Thyroid gland (tissue), 4 donors: ENCODE measurements around the gene DENND2D. TPM values are rescaled to one million over a fixed set of nuclear protein-coding genes. Genes with fewer than 3 reads are reported as not detected.

Experiments
- DNase-seq, 2 donors: peaks; one replicate each; pipeline ENCODE4 v3.0.0-alpha.2; 2019
- H3K27ac ChIP-seq, 3 donors: fragments of 200-600 bp; sonication (generic); 1 replicate in 2 of 3; 2 replicates in 1 of 3; pipeline ENCODE4 v1.5.1; 2016 to 2019; ENCODE audit warnings: mild to moderate bottlenecking in 1 of 3, moderate library complexity in 1 of 3
- H3K27me3 ChIP-seq: fragments of 200-600 bp; sonication (generic); one replicate; pipeline ENCODE4 v1.5.1; 2019
- H3K36me3 ChIP-seq, 2 donors: fragments of 200-600 bp; sonication (generic); one replicate each; pipeline ENCODE4 v1.5.1; 2016 to 2019
- H3K4me1 ChIP-seq, 2 donors: fragments of 200-600 bp; sonication (generic); one replicate each; pipeline ENCODE4 v1.5.1; 2017 to 2019
- H3K4me3 ChIP-seq, 3 donors: fragments of 200-600 bp; sonication (generic); replicated peaks in 1 of 3; 1 replicate in 2 of 3; 2 replicates in 1 of 3; pipeline ENCODE4 v1.5.1; 2016; ENCODE audit warnings: mild to moderate bottlenecking in 1 of 3
- H3K9me3 ChIP-seq: fragments of 200-600 bp; sonication (generic); one replicate; pipeline ENCODE4 v1.5.1; 2017
- POLR2A ChIP-seq, 2 donors: fragments of 450-650 bp; IDR thresholded peaks; one replicate each; pipeline ENCODE4 v1.6.1; 2017; ENCODE audit warnings: antibody characterized with exemption in 2 of 2, mild to moderate bottlenecking in 2 of 2, moderate library complexity in 1 of 2
- WGBS, 2 donors: methylation state at CpG; one replicate each; pipeline ENCODE4 v1.1.5; 2017; 5-methylcytosine and 5-hydroxymethylcytosine counted together
- intact Hi-C: fragments of 100-400 bp; cut with DNase I; formaldehyde crosslinking; loops from one replicate; pipeline ENCODE4 v1.15.1; 2023
- total RNA-seq, 4 donors: library from RNA; depleted of rRNA; stranded (reverse); fragments of >200 nt; gene quantifications; one replicate each; pipeline ENCODE4 v1.2.3, GENCODE V29; 2016
- TF ChIP-seq, protein P1 (sequence below), 6 experiments: fragments of 200-600 bp in 3 of 6; fragments of 450-650 bp in 3 of 6; sonication (generic) in 3 of 6; IDR thresholded peaks; one replicate each; pipeline ENCODE4 v1.5.1; 2016 to 2019; ENCODE audit warnings: antibody characterized with exemption in 6 of 6, mild to moderate bottlenecking in 2 of 6, inconsistent platforms in 1 of 6, moderate library complexity in 1 of 6

Gene DENND2D
- total RNA-seq, 4 donors from 2014 or later = 45.1 to 53.3 (median 49.4) TPM

DNA sequence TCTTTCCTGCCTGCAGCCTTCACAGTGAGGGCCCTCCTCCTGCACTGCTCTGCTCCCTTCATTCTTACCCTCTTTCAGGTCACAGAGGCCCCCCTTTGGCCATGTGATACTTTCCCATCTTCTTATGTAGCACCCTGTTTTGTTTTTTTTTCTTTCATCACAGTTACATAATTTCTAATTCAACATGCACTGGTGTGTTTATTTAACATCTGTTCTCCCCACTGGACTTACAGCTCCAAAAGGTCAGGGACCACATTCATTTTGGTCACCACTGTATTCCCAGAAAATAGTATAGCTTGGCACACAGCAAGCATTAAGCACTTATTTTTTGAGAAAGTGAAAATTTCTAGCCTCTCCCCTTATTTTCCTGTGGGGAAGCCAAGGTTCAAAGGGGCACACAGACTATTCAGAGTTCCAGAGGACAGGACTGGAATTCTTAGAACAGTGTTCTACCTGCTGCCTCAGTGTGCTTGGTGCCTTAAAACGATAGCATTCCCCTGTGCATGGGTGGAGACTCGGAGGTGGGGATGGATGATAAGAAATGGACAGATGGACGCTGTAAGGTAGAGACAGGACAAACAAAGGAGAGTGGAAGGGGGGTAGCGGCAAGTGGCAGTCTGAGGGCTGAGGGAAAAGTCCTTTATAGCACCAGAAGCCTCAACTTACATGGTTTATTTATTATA is 5.3 kb downstream of the DENND2D start:
- intact Hi-C loops = no loop called here
- Histone ChIP-seq H3K36me3 (peaks cover 3 to 13% of the 10 kb centered on the region in 2 donors), H3K27ac (no peak overlapping the region), H3K4me1 (peaks cover 0 to 16% of the 10 kb centered on the region in 2 donors), H3K4me3 (no peak overlapping the region), H3K27me3 (no peaks in the 10 kb centered on the region), H3K9me3 (no peaks in the 10 kb centered on the region)
- DNase-seq = no peak
- no peak for TF ChIP-seq POLR2A (IDR thresholded peaks at IDR 0.05)
- TF ChIP-seq, protein P1, sequence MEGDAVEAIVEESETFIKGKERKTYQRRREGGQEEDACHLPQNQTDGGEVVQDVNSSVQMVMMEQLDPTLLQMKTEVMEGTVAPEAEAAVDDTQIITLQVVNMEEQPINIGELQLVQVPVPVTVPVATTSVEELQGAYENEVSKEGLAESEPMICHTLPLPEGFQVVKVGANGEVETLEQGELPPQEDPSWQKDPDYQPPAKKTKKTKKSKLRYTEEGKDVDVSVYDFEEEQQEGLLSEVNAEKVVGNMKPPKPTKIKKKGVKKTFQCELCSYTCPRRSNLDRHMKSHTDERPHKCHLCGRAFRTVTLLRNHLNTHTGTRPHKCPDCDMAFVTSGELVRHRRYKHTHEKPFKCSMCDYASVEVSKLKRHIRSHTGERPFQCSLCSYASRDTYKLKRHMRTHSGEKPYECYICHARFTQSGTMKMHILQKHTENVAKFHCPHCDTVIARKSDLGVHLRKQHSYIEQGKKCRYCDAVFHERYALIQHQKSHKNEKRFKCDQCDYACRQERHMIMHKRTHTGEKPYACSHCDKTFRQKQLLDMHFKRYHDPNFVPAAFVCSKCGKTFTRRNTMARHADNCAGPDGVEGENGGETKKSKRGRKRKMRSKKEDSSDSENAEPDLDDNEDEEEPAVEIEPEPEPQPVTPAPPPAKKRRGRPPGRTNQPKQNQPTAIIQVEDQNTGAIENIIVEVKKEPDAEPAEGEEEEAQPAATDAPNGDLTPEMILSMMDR (IDR thresholded peaks at IDR 0.05) = no peak
- 83 to 89% methylated on average over 4 of the region's 4 CpGs for WGBS, 2 donors

DNA sequence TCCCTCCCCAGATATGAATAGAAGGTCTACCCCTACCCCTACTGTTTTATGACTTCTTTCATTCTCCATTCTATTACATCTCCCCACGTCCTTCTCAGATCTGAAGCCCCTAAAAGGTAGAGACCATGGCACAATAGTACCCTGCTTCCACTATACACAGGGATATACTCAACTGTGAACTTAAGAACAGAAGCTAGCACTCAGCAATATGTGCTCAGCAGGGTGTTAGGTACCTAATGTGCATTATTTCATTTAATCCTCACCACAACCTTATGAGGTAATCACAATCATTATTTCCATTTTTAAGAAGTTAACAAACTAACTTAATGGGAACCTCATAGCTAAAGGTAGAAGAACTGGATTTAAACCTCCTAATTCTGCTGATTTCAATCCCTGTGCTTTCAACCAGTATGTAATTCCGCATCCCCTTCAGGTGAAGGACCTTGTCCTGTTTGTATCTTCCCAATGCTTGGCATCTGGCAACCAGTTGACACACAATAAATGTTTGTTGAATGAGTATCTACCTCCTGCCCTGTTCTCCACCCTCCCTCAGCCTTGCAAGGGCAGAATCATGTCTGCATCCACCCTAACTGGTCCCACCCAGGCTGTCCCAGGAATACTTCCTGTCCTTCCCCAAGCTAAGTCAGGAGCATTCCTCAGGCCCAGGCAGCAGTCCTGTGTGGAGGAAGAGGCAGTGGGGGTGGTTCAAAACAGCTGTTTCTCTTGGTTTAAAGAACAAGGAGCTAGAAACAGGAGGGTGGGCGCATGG is 6.5 kb downstream of the DENND2D start:
- no peak for DNase-seq
- H3K4me3 ChIP-seq = no peak overlapping the region
- no peak for TF ChIP-seq POLR2A (IDR thresholded peaks at IDR 0.05)
- TF ChIP-seq, protein P1 (IDR thresholded peaks at IDR 0.05) = no peak
- intact Hi-C loops = no loop called here
- H3K4me1 ChIP-seq = peaks cover 0 to 16% of the 10 kb centered on the region in 2 donors
- H3K9me3 ChIP-seq = no peaks in the 10 kb centered on the region
- H3K27me3 ChIP-seq = no peaks in the 10 kb centered on the region
- no peak overlapping the region for H3K27ac ChIP-seq
- WGBS, 2 donors = 96% methylated on average over 3 of the region's 3 CpGs
- H3K36me3 ChIP-seq = peaks cover 3 to 13% of the 10 kb centered on the region in 2 donors

DNA sequence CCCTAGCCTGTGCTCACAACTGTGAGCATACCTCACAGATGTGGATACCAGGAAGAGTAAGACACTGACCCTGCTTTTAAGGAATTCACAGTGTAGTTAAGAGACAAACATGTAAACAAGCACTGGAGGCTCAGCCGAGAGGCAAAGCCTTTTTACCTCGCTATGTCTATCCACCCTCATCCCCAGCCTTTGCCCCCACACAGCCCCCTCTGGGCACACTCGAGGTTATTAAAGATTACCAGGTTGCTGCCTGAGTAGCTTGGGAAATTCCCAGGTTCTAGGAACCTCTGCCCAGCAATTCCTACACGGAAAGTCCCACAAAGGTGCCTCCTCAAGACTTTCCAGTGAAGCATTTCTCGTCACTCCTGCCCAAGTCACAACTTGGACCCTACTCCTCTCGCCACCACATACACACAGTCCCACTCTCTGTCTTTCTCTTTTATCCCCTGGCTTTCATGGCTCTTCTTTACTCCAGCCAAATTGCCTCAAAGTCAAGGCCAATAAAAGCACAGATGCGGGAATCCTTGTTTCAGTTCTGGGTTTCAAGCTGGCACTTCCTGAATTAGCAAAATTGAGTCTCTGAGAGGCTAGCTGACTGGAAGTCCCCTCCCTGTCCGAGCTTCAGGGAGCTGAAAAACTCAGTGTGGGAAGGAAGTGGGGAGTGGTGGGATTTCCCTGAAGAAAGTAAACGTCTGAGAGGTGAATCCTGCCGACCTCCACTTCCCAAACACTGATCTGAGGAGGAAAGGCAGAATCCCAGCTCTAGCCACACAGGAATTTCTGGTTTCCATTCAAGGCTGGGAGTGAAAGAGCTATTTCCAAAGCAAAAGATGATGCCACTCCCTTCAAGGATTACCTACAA is 7.6 kb downstream of the DENND2D start:
- peaks cover 3 to 15% of the 10 kb centered on the region in 2 donors for H3K36me3 ChIP-seq
- H3K4me1 ChIP-seq = peaks cover 0 to 16% of the 10 kb centered on the region in 2 donors
- no peaks in the 10 kb centered on the region for H3K27me3 ChIP-seq
- intact Hi-C loops = no loop called here
- no peak overlapping the region for H3K4me3 ChIP-seq
- H3K9me3 ChIP-seq = no peaks in the 10 kb centered on the region
- no peak for TF ChIP-seq POLR2A (IDR thresholded peaks at IDR 0.05)
- TF ChIP-seq, protein P1 (IDR thresholded peaks at IDR 0.05) = no peak
- H3K27ac ChIP-seq = no peak overlapping the region
- WGBS, 2 donors = 61 to 64% methylated on average over 10 of the region's 10 CpGs
- DNase-seq = no peak

DNA sequence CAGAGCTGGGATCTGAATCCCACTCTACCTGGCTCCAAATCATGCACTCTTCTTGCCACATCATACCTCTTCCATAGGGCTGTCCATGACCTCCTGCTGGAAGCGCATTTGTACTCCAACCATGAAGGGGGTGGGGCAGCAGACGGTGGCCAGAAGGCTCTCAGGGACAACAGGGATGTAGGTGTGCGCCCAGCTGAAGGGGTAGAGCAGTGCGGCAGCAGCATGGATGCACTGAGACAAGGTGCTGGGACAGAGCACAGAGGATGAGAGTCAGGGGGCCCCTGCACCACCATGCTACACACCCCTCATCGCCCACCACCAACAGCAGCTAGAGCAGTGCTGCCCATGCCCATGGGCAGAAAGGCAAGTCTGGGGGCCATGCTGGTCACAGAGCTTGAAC is 8.4 kb downstream of the DENND2D start:
- intact Hi-C loops = no loop called here
- TF ChIP-seq, protein P1 (IDR thresholded peaks at IDR 0.05) = no peak
- no peak for TF ChIP-seq POLR2A (IDR thresholded peaks at IDR 0.05)
- H3K4me3 ChIP-seq = no peak overlapping the region
- H3K27me3 ChIP-seq = no peaks in the 10 kb centered on the region
- H3K9me3 ChIP-seq = no peaks in the 10 kb centered on the region
- peaks cover 0 to 16% of the 10 kb centered on the region in 2 donors for H3K4me1 ChIP-seq
- H3K36me3 ChIP-seq = peaks cover 6 to 13% of the 10 kb centered on the region in 2 donors
- no peak for DNase-seq
- H3K27ac ChIP-seq = no peak overlapping the region
- 90 to 97% methylated on average over 5 of the region's 5 CpGs for WGBS, 2 donors
